NCI-H1417 (cell line): ENCODE results near the gene FBP1.
"Not testable (repeated sequence)": the region's sequence is repeated elsewhere in the genome, so short reads cannot be mapped to it uniquely, and the experiment has no call there.

Experiments
- DNase-seq, 3 experiments: peaks; one replicate each; lab custom pipeline; 2025; lab: John Stamatoyannopoulos, UW

FBP1 gene

GRCh38 chr9:94613003-94613402 lies 26.3 kb downstream of the FBP1 start:
- no peak for DNase-seq

GRCh38 chr9:94612071-94612470 lies 27.2 kb downstream of the FBP1 start:
- DNase-seq = no peak

- DNase-seq = peak in 1 of 3 experiments; percentile 21
Measured at GRCh38 chr9:94611638-94612068, 27.7 kb downstream of the FBP1 start.

- no peak for DNase-seq
Measured at GRCh38 chr9:94610181-94610606, 29.1 kb downstream of the FBP1 start.

- DNase-seq = no peak
Measured at GRCh38 chr9:94607423-94607691, 32.0 kb downstream of the FBP1 start.

GRCh38 chr9:94606646-94607422 lies 32.5 kb downstream of the FBP1 start:
- no peak for DNase-seq

GRCh38 chr9:94603259-94604160 lies 35.8 kb downstream of the FBP1 start:
- DNase-seq = peak; percentile 18 to 71 (median 40)

- DNase-seq = no peak
Measured at GRCh38 chr9:94602666-94603065, 36.7 kb downstream of the FBP1 start.

GRCh38 chr9:94600715-94601114 lies 38.6 kb downstream of the FBP1 start:
- DNase-seq = no peak

GRCh38 chr9:94600258-94600657 lies 39.1 kb downstream of the FBP1 start:
- no peak for DNase-seq

- DNase-seq = no peak
Measured at GRCh38 chr9:94599102-94599501, 40.2 kb downstream of the FBP1 start.

GRCh38 chr9:94593459-94594345 lies 45.6 kb downstream of the FBP1 start, which contains the start of gene FBP2:
FBP2 (minus strand) TSS chr9:94593824; CDS start chr9:94593726, 98 bp downstream.
- DNase-seq = no peak

- peak in 1 of 3 experiments; percentile 4 for DNase-seq
Measured at GRCh38 chr9:94592683-94593082, 46.6 kb downstream of the FBP1 start.

- DNase-seq = no peak
Measured at GRCh38 chr9:94591876-94592275, 47.4 kb downstream of the FBP1 start.

GRCh38 chr9:94591046-94591545 lies 48.2 kb downstream of the FBP1 start:
- DNase-seq = not testable (repeated sequence)

- DNase-seq = no peak
Measured at GRCh38 chr9:94588681-94589080, 50.6 kb downstream of the FBP1 start.

- DNase-seq = no peak
Measured at GRCh38 chr9:94586814-94587213, 52.5 kb downstream of the FBP1 start.

- DNase-seq = no peak
Measured at GRCh38 chr9:94586316-94586715, 53.0 kb downstream of the FBP1 start.

GRCh38 chr9:94584555-94584954 lies 54.8 kb downstream of the FBP1 start:
- no peak for DNase-seq

GRCh38 chr9:94581728-94582127 lies 57.6 kb downstream of the FBP1 start:
- no peak for DNase-seq

GRCh38 chr9:94577571-94577970 lies 61.7 kb downstream of the FBP1 start:
- DNase-seq = no peak

GRCh38 chr9:94577036-94577435 lies 62.3 kb downstream of the FBP1 start:
- DNase-seq = no peak
